GM12892 (cell line): ENCODE results near the gene KEL.

Experiments
- POLR2A ChIP-seq: IDR thresholded peaks from 2 replicates; pipeline ENCODE4 v1.6.1; 2011; ENCODE audit warnings: low read depth, low read length, control low read depth
- TAF1 ChIP-seq: IDR thresholded peaks from 2 replicates; pipeline ENCODE4 v1.6.1; 2011; ENCODE audit warnings: low read depth, mild to moderate bottlenecking, control low read depth, low read length, borderline replicate concordance

DNA sequence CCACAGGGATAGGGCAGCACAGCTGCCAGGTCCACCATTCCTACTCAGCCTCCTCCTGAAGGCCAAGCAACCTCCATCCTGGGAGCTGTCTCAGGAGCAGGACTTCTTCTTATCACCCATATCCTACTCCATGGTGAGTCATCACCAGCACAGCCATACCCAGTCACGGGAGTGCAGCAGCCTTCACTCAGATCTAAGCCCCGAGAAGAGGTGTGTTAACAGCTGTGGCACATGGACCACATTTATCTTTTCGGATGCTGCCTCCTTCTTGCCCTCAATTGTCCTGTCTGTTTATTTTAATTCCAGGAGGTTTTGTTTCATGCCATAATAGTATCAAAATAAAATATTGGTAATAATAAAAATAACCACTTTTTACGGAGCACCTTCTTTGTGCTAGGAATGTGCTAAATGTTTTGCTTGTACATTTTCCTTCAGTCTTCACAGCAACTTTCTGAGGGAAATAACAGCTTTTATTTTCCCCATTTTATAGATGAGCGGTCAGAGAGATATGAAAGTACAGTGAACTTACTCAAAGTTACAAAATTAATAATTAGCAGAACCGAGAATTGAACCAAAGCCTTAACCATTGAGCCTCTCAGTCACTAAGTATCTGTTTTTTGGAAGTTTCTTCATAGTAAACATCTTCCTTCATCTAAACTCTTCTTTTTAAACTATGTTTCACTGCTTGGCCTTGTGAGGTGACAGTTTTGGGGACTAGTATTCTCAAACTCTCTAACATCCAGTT is 2.5 kb upstream of the KEL start:
- TF ChIP-seq POLR2A (no peak), TAF1 (no peak)
